MM.1S (cell line): Measurements from ENCODE around the gene MYO10.
A peak's percentile ranks its signal among the peaks of the same experiment; 100 is the strongest.

Experiments
- DNase-seq: peaks from one replicate; pipeline ENCODE4 v3.0.0-alpha.2; 2015
- H2AFZ ChIP-seq: fragments of 300-600 bp; sonication (generic); 2 replicates; pipeline ENCODE4 v1.6.0; 2016; ENCODE audit warnings: antibody characterized with exemption, low read length
- H3F3A ChIP-seq: fragments of 300-600 bp; sonication (generic); 2 replicates; pipeline ENCODE4 v1.6.1; 2016; ENCODE audit warnings: mild to moderate bottlenecking, antibody characterized with exemption, low read length, moderate library complexity, mixed read lengths; ENCODE audit not compliant: insufficient read depth
- H3K27ac ChIP-seq: fragments of 300-600 bp; sonication (generic); 2 replicates; pipeline ENCODE4 v1.5.1; 2016; ENCODE audit warnings: mild to moderate bottlenecking, low read length
- H3K27me3 ChIP-seq: fragments of 300-600 bp; sonication (generic); replicated peaks from 2 replicates; pipeline ENCODE4 v1.6.0; 2016; ENCODE audit warnings: low read length; ENCODE audit not compliant: insufficient read depth
- H3K36me3 ChIP-seq: fragments of 300-600 bp; sonication (generic); replicated peaks from 2 replicates; pipeline ENCODE4 v1.6.1; 2016; ENCODE audit warnings: mild to moderate bottlenecking, low read length, mixed read lengths; ENCODE audit not compliant: insufficient read depth
- H3K4me1 ChIP-seq: fragments of 300-600 bp; sonication (generic); 2 replicates; pipeline ENCODE4 v1.6.1; 2016; ENCODE audit warnings: low read length, mixed read lengths
- H3K4me2 ChIP-seq: fragments of 300-600 bp; sonication (generic); 2 replicates; pipeline ENCODE4 v1.6.0; 2016; ENCODE audit warnings: low read depth, low read length
- H3K4me3 ChIP-seq: fragments of 300-600 bp; sonication (generic); 2 replicates; pipeline ENCODE4 v1.5.1; 2016; ENCODE audit warnings: low read length, mixed read lengths
- H3K79me2 ChIP-seq: fragments of 300-600 bp; sonication (generic); 2 replicates; pipeline ENCODE4 v1.6.1; 2016; ENCODE audit warnings: mixed run types, low read length, mixed read lengths
- H3K9ac ChIP-seq: fragments of 300-600 bp; sonication (generic); 2 replicates; pipeline ENCODE4 v1.6.1; 2016; ENCODE audit warnings: low read length, mixed read lengths
- H3K9me2 ChIP-seq: fragments of 300-600 bp; sonication (generic); replicated peaks from 2 replicates; pipeline ENCODE4 v1.6.1; 2016; ENCODE audit warnings: mild to moderate bottlenecking, low read length, mixed read lengths; ENCODE audit not compliant: insufficient read depth
- H3K9me3 ChIP-seq: fragments of 300-600 bp; sonication (generic); replicated peaks from 2 replicates; pipeline ENCODE4 v1.6.1; 2016; ENCODE audit warnings: mild to moderate bottlenecking, low read length, mixed read lengths; ENCODE audit not compliant: insufficient read depth
- H4K20me1 ChIP-seq: fragments of 300-600 bp; sonication (generic); 2 replicates; pipeline ENCODE4 v1.6.1; 2016; ENCODE audit warnings: mild to moderate bottlenecking, low read length, moderate library complexity, mixed read lengths; ENCODE audit not compliant: insufficient read depth
- CTCF ChIP-seq: fragments of 300-600 bp; sonication (generic); IDR thresholded peaks from 2 replicates; pipeline ENCODE4 v1.5.1; 2016; ENCODE audit warnings: antibody characterized with exemption, low read length, mixed read lengths
- EZH2 ChIP-seq: fragments of 300-600 bp; sonication (generic); optimal IDR thresholded peaks from 2 replicates; pipeline ENCODE3; 2017; ENCODE audit warnings: low read depth, mild to moderate bottlenecking, antibody characterized with exemption, low read length, mixed read lengths
- EZH2phosphoT487 ChIP-seq: fragments of 300-600 bp; sonication (generic); IDR thresholded peaks from 2 replicates; pipeline ENCODE4 v1.6.1; 2018; ENCODE audit warnings: antibody characterized with exemption, low read length

MYO10 gene

GRCh38 chr5:16619136-16619535 is 317.0 kb downstream of the MYO10 start:
- H3F3A ChIP-seq: no peaks in the 10 kb centered on the region
- no peak overlapping the region for H2AFZ ChIP-seq
- no peak overlapping the region for H3K27ac ChIP-seq
- H3K4me3 ChIP-seq: no peak overlapping the region
- no peak overlapping the region for H3K4me2 ChIP-seq
- TF ChIP-seq EZH2phosphoT487 (no peak), EZH2 (no peak), CTCF (no peak)
- no peaks in the 10 kb centered on the region for H3K4me1 ChIP-seq
- DNase-seq: no peak
- no peaks in the 10 kb centered on the region for H3K36me3 ChIP-seq
- no peaks in the 10 kb centered on the region for H3K9me2 ChIP-seq
- H3K79me2 ChIP-seq: no peaks in the 10 kb centered on the region
- no peak overlapping the region for H3K9ac ChIP-seq
- no peaks in the 10 kb centered on the region for H3K27me3 ChIP-seq
- H4K20me1 ChIP-seq: no peaks in the 10 kb centered on the region
- no peaks in the 10 kb centered on the region for H3K9me3 ChIP-seq

GRCh38 chr5:16618138-16618897 is 317.8 kb downstream of the MYO10 start:
- Histone ChIP-seq H3F3A (no peaks in the 10 kb centered on the region), H3K9ac (no peak overlapping the region), H3K9me3 (no peaks in the 10 kb centered on the region), H3K4me2 (no peak overlapping the region), H3K27me3 (no peaks in the 10 kb centered on the region), H3K36me3 (no peaks in the 10 kb centered on the region), H3K9me2 (no peaks in the 10 kb centered on the region), H4K20me1 (no peaks in the 10 kb centered on the region), H3K79me2 (no peaks in the 10 kb centered on the region), H3K4me3 (no peak overlapping the region), H3K27ac (no peak overlapping the region), H3K4me1 (no peaks in the 10 kb centered on the region), H2AFZ (no peak overlapping the region)
- TF ChIP-seq EZH2 (no peak), CTCF (no peak), EZH2phosphoT487 (no peak)
- DNase-seq: no peak

- peak overlapping the region; percentile 34; the same call in 1 of the 2 replicates for H3K4me3 ChIP-seq
Observed at GRCh38 chr5:16617274-16617968, 318.7 kb downstream of the MYO10 start.

More at GRCh38 chr5:16617274-16617968, 318.7 kb downstream of the MYO10 start:
- H3F3A ChIP-seq: no peaks in the 10 kb centered on the region
- TF ChIP-seq EZH2 (no peak), EZH2phosphoT487 (no peak), CTCF (no peak)
- H4K20me1 ChIP-seq: no peaks in the 10 kb centered on the region
- no peaks in the 10 kb centered on the region for H3K27me3 ChIP-seq
- no peaks in the 10 kb centered on the region for H3K9me3 ChIP-seq
- peak overlapping the region; percentile 70 for H2AFZ ChIP-seq
- peak overlapping the region; percentile 65 for H3K4me2 ChIP-seq
- H3K27ac ChIP-seq: no peak overlapping the region
- no peaks in the 10 kb centered on the region for H3K9me2 ChIP-seq
- no peak for DNase-seq
- H3K79me2 ChIP-seq: no peaks in the 10 kb centered on the region
- H3K4me1 ChIP-seq: no peaks in the 10 kb centered on the region
- H3K9ac ChIP-seq: no peak overlapping the region
- no peaks in the 10 kb centered on the region for H3K36me3 ChIP-seq
